Measurements from ENCODE around the gene HIF1A. TPM values are rescaled to one million over a fixed set of nuclear protein-coding genes. Genes with fewer than 3 reads are reported as not detected.

Gene HIF1A
- total and polyA plus RNA-seq, 2 of the 8 experiments (the other 6 are each of a cell fraction or from before 2014, with no cell fraction given), result 54.8 to 175 TPM

DNA sequence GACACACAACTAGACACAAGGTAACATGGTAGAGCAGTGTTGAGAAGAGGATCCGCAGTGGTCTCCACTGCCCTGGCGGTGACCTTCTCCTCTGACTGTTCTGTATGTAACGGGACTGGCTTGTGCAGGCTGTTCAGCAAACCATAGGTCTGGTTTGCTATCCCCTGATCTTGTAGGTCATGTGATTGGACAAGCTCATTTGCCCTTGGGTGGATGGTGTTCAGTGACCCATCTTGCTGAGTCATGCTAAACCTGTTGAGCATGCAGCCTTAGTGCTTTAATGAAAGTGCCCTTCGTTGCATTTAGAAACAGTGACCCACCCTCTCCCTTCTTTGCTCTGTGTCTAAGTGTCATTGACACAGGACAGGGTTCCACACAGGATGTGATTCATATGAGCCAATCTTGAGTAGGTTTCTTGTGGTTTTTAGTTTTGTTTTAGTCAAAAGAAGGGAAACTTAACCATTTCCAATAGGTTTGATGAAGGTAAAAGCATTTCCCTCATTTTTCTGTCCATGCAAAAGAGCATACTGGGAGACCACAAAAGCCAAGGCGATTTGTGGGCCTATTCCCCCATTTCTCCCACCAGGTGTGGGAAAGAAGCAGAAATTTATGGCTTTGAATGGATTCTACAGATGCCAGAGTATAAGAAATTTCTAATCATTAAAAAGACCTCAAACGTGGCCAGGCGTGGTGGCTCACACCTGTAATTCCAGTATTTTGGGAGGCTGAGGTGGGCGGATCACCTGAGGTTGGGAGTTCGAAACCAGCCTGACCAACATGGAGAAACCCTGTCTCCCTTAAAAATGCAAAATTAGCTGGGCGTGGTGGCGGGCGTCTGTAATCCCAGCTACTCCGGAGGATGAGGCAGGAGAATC is 32.6 kb upstream of the HIF1A start:
- H3K36me3 ChIP-seq (ENCODE audit: control insufficient read depth in 2 of 4, insufficient read depth in 4 of 4, low read length in 3 of 4), result no peaks in the 10 kb centered on the region
- H3K79me2 ChIP-seq (ENCODE audit: control insufficient read depth in 1 of 2, insufficient read depth in 2 of 2, low read length in 2 of 2), result no peaks in the 10 kb centered on the region
- H3K4me1 ChIP-seq (replicated peaks in 1 of 4; ENCODE audit: control insufficient read depth in 3 of 4, insufficient read depth in 4 of 4, low read length in 3 of 4), result no peaks in the 10 kb centered on the region
- no peak overlapping the region for H4K91ac ChIP-seq (replicated peaks; ENCODE audit: insufficient read length, low read length)
- no peak for FAIRE-seq
- no peaks in the 10 kb centered on the region for H3K79me1 ChIP-seq (ENCODE audit: low read depth, low read length)
- H2BK5ac ChIP-seq (ENCODE audit: low read depth, low read length), result no peak overlapping the region
- no peak overlapping the region for H3K4ac ChIP-seq (replicated peaks; ENCODE audit: insufficient read length, low read depth, low read length)
- no peaks in the 10 kb centered on the region for H4K20me1 ChIP-seq (replicated peaks in 1 of 2; ENCODE audit: control insufficient read depth in 1 of 2, insufficient read depth in 2 of 2, low read length in 2 of 2)
- no peak overlapping the region for H3K27ac ChIP-seq (ENCODE audit: low read depth, low read length)
- no peak overlapping the region for H3K14ac ChIP-seq (ENCODE audit: insufficient read length)
- CTCF ChIA-PET (ENCODE audit: partially characterized antibody), result interaction anchor here (0.6 to 1.1 kb wide), 2 partner anchors 13 to 192 kb away, joined by 3 read pairs; no protein-coding TSS in a partner anchor
- WGBS, 2 experiments (ENCODE audit: extremely low coverage in 1 of 2, insufficient coverage in 1 of 2, insufficient read length in 1 of 2, insufficient replicate concordance in 2 of 2, low coverage in 1 of 2, low lambda C conversion rate in 2 of 2, missing lambda C conversion rate in 1 of 2), result 93% methylated on average over 13 of the region's 13 CpGs; no CpG with 5 or more reads in 1 of the 2 experiments
- H3K56ac ChIP-seq (replicated peaks; ENCODE audit: insufficient read length, low read depth, low read length), result no peak overlapping the region
- H3K23me2 ChIP-seq (ENCODE audit: low read depth, low read length), result no peaks in the 10 kb centered on the region
- no peak overlapping the region; a peak in 1 of 7 replicates for H3K9ac ChIP-seq (replicated peaks in 1 of 4; ENCODE audit: extremely low read depth in 1 of 4, low read depth in 3 of 4, low read length in 3 of 4)
- no peak overlapping the region for H3K4me2 ChIP-seq (ENCODE audit: insufficient read depth in 1 of 2, low read depth in 2 of 2, low read length in 2 of 2)
- H3K27me3 ChIP-seq (replicated peaks in 1 of 4; ENCODE audit: control insufficient read depth in 3 of 4, extremely low read depth in 1 of 4, insufficient read depth in 3 of 4, low read length in 3 of 4), result no peaks in the 10 kb centered on the region
- H2BK20ac ChIP-seq (ENCODE audit: low read length), result no peak overlapping the region
- DNase-seq (ENCODE audit: low read depth in 1 of 2, low spot score in 2 of 2), result no peak
- H3K23ac ChIP-seq (ENCODE audit: insufficient read length), result no peak overlapping the region
- POLR2A ChIA-PET (ENCODE audit: partially characterized antibody), result no interaction called here
- H3K9me3 ChIP-seq (ENCODE audit: insufficient read depth in 2 of 2, low read depth in 1 of 2, low read length in 1 of 2), result peaks cover 0 to 5% of the 10 kb centered on the region in 2 experiments; a peak in 1 of 4 replicates
- H4K5ac ChIP-seq (ENCODE audit: insufficient read length, low read depth, low read length), result no peak overlapping the region
- no peak overlapping the region for H2BK120ac ChIP-seq (replicated peaks; ENCODE audit: low read depth, low read length)
- H4K8ac ChIP-seq (ENCODE audit: extremely low read depth, insufficient read depth, low read length), result no peak overlapping the region
- H3K4me3 ChIP-seq (ENCODE audit: extremely low read depth in 1 of 4, insufficient read depth in 2 of 4, low read depth in 3 of 4, low read length in 4 of 4), result no peak overlapping the region
- H2AK5ac ChIP-seq (ENCODE audit: low read depth, low read length), result no peak overlapping the region
- H2BK12ac ChIP-seq (ENCODE audit: low read depth, low read length), result peak overlapping the region; percentile 5; the same call in 1 of the 2 replicates
- peak overlapping the region; percentile 84 for H2AFZ ChIP-seq (ENCODE audit: low read length)
- H3K18ac ChIP-seq (ENCODE audit: extremely low read depth, low read length), result peak overlapping the region; percentile 1; the same call in 1 of the 2 replicates
- H2BK15ac ChIP-seq (ENCODE audit: low read length), result no peak overlapping the region
- TF ChIP-seq RFX5 (IDR thresholded peaks at IDR 0.05; ENCODE audit: borderline replicate concordance, low read depth, low read length), result no peak
- TF ChIP-seq BACH1 (IDR thresholded peaks at IDR 0.05; ENCODE audit: low read length), result peak; percentile 98
- TF ChIP-seq BCL11A (IDR thresholded peaks at IDR 0.05; ENCODE audit: low read depth in 2 of 2, low read length in 2 of 2), result no peak
- peak; percentile 93 for TF ChIP-seq MAFK (IDR thresholded peaks at IDR 0.05; ENCODE audit: low read depth, low read length)
- peak; percentile 44; the same call in 1 of the 2 replicates for TF ChIP-seq JUND (IDR thresholded peaks at IDR 0.05; ENCODE audit: low read length)
- no peak for TF ChIP-seq SAP30 (IDR thresholded peaks at IDR 0.05; ENCODE audit: insufficient read depth, insufficient replicate concordance, low read length)
- TF ChIP-seq HDAC2 (IDR thresholded peaks at IDR 0.05; ENCODE audit: borderline replicate concordance in 1 of 2, low read depth in 2 of 2, low read length in 2 of 2), result no peak
- TF ChIP-seq ZNF274 (IDR thresholded peaks at IDR 0.05; ENCODE audit: borderline replicate concordance, extremely low read depth, low read length), result no peak
- TF ChIP-seq SRF (IDR thresholded peaks at IDR 0.05; ENCODE audit: low read depth, low read length), result no peak
- TF ChIP-seq RAD21 (IDR thresholded peaks at IDR 0.05 in 1 of 2, conservative IDR thresholded peaks at IDR 0.05 in 1 of 2; ENCODE audit: low read depth in 2 of 2, low read length in 2 of 2), result no peak
- no peak for TF ChIP-seq CHD2 (IDR thresholded peaks at IDR 0.05; ENCODE audit: low read length)
- no peak for TF ChIP-seq KDM5A (IDR thresholded peaks at IDR 0.05; ENCODE audit: low read length)
